Measurements from ENCODE around the gene SKA1.

DNA sequence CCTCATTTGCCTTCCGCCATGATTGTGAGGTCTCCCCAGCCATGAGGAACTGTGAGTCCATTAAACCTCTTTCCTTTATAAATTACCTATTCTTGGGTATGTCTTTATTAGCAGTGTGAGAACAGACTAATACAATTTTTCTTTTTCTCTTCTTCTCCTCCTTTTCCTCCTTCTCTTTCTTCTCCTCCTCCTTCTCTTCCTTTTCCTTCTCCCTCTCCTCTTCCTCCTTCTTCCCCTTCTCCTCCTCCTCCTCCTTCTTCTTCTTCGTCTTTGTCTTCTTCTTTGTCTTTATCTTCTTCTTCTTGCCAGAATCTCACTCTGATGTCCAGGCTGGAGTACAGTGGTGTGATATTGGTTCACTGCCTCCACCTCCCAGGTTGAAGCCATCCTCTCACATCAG, 20.2 kb downstream of the SKA1 start:
- TF ChIP-seq CTCF (IDR thresholded peaks at IDR 0.05): no peak
- no peak for TF ChIP-seq POLR2A (IDR thresholded peaks at IDR 0.05)

Measured in thyroid gland (tissue), 4 donors.